PFSK-1 (cell line): ENCODE measurements around the gene ST8SIA4.

ENCODE experiments used
- SIN3A ChIP-seq: IDR thresholded peaks from 2 replicates; pipeline ENCODE4 v1.6.1; 2012; ENCODE audit warnings: mild to moderate bottlenecking, low read length, moderate library complexity, borderline replicate concordance; ENCODE audit not compliant: insufficient read depth
- TAF1 ChIP-seq: IDR thresholded peaks from 2 replicates; pipeline ENCODE4 v1.6.1; 2012; ENCODE audit warnings: low read length, control low read depth, borderline replicate concordance; ENCODE audit not compliant: insufficient read depth
- TF ChIP-seq, protein P1 (sequence below), 2 experiments: IDR thresholded peaks; 2 replicates each; pipeline versions ENCODE4 v1.6.1 to v1.8.0; 2011 to 2012; ENCODE audit warnings: low read depth in 2 of 2, low read length in 2 of 2, control low read depth in 1 of 2, inconsistent platforms in 1 of 2, mild to moderate bottlenecking in 1 of 2, moderate library complexity in 1 of 2; ENCODE audit not compliant: insufficient read depth in 1 of 2

DNA sequence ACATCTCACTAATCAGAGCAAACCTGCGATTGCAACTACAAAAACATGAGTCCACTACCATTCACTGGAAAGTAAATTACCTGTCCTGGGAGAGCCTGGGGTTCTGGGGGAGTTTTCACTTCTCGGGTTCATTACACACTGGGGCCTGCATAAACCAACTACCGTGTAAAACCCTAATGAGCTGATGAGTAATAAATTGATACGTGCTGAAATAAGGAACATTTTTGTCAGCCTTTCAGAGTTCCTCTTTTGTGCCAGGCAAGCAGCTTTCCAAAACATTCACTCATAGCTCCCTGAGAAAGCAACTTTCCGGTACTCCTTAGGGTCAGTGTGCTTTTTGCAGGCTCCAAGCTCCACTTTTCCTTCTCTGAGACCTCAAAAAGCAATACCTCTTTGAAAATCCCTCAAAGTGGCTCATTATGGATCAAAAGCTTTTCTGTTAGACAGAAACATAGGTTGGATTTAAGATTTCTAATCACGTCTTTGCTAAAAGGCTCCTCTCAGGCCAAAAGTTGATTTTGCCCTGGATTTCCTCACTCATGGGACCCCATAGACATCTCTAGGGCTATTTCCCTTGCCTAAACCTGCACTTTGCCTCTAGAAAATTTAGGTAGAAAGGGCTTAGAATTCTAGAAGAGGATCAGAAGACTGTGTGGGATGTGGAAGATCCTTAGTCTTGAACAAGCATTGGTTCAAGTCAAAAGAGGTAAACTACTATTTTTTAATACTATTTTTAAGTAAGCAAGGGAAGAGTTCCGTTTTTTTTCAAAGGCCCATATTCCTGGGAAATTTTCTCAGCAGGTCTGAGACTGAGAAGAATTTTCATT, 74.8 kb downstream of the ST8SIA4 start:
- TF ChIP-seq, protein P1, sequence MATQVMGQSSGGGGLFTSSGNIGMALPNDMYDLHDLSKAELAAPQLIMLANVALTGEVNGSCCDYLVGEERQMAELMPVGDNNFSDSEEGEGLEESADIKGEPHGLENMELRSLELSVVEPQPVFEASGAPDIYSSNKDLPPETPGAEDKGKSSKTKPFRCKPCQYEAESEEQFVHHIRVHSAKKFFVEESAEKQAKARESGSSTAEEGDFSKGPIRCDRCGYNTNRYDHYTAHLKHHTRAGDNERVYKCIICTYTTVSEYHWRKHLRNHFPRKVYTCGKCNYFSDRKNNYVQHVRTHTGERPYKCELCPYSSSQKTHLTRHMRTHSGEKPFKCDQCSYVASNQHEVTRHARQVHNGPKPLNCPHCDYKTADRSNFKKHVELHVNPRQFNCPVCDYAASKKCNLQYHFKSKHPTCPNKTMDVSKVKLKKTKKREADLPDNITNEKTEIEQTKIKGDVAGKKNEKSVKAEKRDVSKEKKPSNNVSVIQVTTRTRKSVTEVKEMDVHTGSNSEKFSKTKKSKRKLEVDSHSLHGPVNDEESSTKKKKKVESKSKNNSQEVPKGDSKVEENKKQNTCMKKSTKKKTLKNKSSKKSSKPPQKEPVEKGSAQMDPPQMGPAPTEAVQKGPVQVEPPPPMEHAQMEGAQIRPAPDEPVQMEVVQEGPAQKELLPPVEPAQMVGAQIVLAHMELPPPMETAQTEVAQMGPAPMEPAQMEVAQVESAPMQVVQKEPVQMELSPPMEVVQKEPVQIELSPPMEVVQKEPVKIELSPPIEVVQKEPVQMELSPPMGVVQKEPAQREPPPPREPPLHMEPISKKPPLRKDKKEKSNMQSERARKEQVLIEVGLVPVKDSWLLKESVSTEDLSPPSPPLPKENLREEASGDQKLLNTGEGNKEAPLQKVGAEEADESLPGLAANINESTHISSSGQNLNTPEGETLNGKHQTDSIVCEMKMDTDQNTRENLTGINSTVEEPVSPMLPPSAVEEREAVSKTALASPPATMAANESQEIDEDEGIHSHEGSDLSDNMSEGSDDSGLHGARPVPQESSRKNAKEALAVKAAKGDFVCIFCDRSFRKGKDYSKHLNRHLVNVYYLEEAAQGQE (IDR thresholded peaks at IDR 0.05; ENCODE audit: insufficient read depth in 1 of 2, low read depth in 2 of 2, low read length in 2 of 2): no peak
- TF ChIP-seq TAF1 (no peak), SIN3A (no peak)
